Activated T-helper 1 cell treated with Interleukin-2 at 50 U/mL for 16 hours (primary cell): Measurements from ENCODE around the gene TULP3.

Experiments used
- DNase-seq: peaks from one replicate; pipeline ENCODE4 v3.0.0-alpha.2; 2020; ENCODE audit warnings: low read depth

Gene TULP3

GRCh38 chr12:2970744-2971143 lies 80.1 kb downstream of the TULP3 start:
- no peak for DNase-seq

- DNase-seq: no peak
Observed at GRCh38 chr12:2973566-2973965, 82.9 kb downstream of the TULP3 start.

DNA sequence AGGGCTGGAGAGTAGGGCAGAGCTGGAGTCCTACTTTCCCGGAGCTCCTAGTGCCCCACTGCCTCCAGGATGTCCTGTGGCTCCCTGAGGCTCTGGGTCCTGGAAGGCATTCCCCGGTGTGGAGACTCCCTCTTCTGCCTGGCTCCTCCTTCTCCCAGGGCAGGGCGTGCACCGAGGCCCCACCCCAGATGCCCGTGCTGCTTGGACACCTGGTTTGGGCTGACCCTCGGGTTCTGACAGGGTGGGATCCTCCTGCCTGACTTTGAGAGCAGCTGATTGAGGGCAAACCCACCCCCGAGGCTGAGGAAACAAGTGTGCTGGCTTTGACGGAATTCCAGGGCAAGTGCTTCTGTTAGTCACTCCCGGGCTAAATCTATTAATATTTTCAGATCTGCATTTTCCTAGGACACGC lies 83.9 kb downstream of the TULP3 start:
- no peak for DNase-seq

GRCh38 chr12:2976581-2976996 lies 85.9 kb downstream of the TULP3 start:
- no peak for DNase-seq

GRCh38 chr12:2977776-2978175 lies 87.1 kb downstream of the TULP3 start:
- no peak for DNase-seq

- DNase-seq: no peak
Observed at GRCh38 chr12:2979806-2980205, 89.1 kb downstream of the TULP3 start.

- DNase-seq: no peak
Observed at GRCh38 chr12:2980630-2981029, 89.9 kb downstream of the TULP3 start.

GRCh38 chr12:2982361-2982760 lies 91.7 kb downstream of the TULP3 start:
- DNase-seq: no peak

- DNase-seq: no peak
Observed at GRCh38 chr12:2984249-2984648, 93.6 kb downstream of the TULP3 start.

- DNase-seq: no peak
Observed at GRCh38 chr12:2984698-2985097, 94.0 kb downstream of the TULP3 start.

DNA sequence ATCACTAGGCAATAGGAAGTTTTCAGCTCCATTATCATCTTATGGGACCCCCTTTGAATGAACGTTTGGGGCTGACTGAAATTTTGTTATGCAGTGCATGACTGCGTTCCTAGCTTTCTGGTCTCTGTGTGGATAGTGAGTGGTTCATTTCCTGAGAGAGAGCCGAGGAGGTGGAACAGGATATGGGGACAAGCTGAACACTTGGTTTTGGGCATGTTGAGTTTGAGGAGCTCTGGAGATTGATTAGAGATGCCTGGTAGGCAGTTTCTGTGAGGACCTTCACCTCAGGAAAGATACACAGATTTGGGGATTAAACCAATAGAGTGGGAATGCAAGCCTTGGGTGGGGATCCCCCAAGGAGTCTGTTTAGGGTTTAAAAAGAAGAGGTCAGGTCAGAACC lies 96.2 kb downstream of the TULP3 start:
- DNase-seq: no peak

GRCh38 chr12:2988494-2988893 lies 97.8 kb downstream of the TULP3 start:
- DNase-seq: no peak
